RWPE1 (cell line): ENCODE measurements around the gene PKD1.

Experiments used
- CTCF ChIA-PET: fragments of 350-600 bp; sonication (Branson Sonifier 250); formaldehyde crosslinking; extraction: SDS; loops from one replicate; lab custom pipeline; 2021; lab: Yijun Ruan, JAX
- POLR2A ChIA-PET: fragments of 400-600 bp; formaldehyde crosslinking; extraction: SDS; loops from one replicate; lab custom pipeline; 2020; ENCODE audit warnings: antibody characterized with exemption; ENCODE audit not compliant: low non-redundant PET; lab: Yijun Ruan, JAX
- DNase-seq: peaks from one replicate; pipeline ENCODE4 v3.0.0; 2012; ENCODE audit warnings: low spot score
- H3K27ac ChIP-seq: fragments of 450-650 bp; 2 replicates; pipeline ENCODE4 v1.5.1; 2017
- CTCF ChIP-seq: fragments of 450-650 bp; conservative IDR thresholded peaks from 2 replicates; pipeline ENCODE4 v1.5.1; 2017; ENCODE audit warnings: low read depth, mild to moderate bottlenecking

The PKD1 gene

GRCh38 chr16:2046893-2047329 is 88.8 kb downstream of the PKD1 start:
- no peak for DNase-seq
- H3K27ac ChIP-seq = peak overlapping the region; percentile 79
- CTCF ChIA-PET = interaction anchor here (0.6 to 1.5 kb wide), 4 partner anchors 11 to 94 kb away, joined by 3 to 7 read pairs (median 4); no protein-coding TSS in a partner anchor
- TF ChIP-seq CTCF = no peak
- POLR2A ChIA-PET = interaction anchor here (1.1 kb wide), 1 partner anchor 82 kb away, joined by 3 read pairs; the partner anchor contains the start of gene RPS2

DNA sequence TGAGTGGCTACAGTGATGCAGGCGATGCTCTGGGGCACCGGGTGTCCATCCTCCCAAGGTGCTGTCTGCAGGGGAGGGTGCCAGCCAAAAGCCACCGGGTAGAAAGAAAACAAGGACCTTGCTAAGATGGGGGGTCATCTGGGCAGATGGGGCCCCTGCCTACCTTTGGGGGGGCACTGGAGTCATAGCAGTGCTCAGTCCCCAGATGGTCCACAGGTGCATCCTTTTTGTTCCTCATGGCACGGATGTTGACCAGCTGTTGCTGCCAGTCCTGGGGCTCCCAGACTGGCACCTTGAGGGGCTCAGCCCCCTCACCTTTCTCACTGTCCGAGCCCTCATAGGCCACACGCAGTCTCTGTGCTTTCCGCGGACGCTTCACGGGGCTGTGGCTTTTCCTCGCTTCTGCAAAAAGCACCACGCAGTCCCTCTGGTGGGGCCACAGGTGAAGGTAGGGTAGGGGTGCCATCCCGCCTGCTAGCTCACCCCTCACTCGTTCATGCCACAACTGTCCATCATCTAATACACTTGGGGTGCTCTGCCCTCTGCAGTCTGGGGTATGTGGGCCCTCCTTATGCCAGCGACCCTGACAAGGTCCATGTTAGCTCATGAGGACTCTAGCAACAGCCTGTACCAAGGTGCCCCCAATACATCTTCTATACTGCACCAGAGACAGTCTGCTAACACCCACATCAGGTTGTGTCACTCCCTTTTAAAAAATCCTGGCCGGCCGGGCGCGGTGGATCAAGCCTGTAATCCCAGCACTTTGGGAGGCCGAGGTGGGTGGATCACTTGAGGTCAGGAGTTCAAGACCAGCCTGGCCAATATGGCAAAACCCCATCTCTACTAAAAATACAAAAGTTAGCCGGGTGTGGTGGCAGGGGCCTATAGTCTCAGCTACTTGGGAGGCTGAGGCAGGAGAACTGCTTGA is 89.5 kb downstream of the PKD1 start:
- POLR2A ChIA-PET = interaction anchor here (1.1 kb wide), 1 partner anchor 81 kb away, joined by 3 read pairs; the partner anchor contains the start of gene RPS2
- peak overlapping the region; percentile 79 for H3K27ac ChIP-seq
- TF ChIP-seq CTCF = no peak
- DNase-seq = no peak
- CTCF ChIA-PET = interaction anchor here (0.6 kb wide), 1 partner anchor 24 kb away, joined by 4 read pairs; no protein-coding TSS in a partner anchor

- ChIA-PET POLR2A (interaction anchor here (0.6 to 0.7 kb wide), 2 partner anchors 12 to 48 kb away, joined by 3 read pairs; no protein-coding TSS in a partner anchor), CTCF (no interaction called here)
- no peak for TF ChIP-seq CTCF
- H3K27ac ChIP-seq = peak overlapping the region; percentile 22; the same call in 1 of the 2 replicates
- DNase-seq = no peak
Observed at GRCh38 chr16:2044541-2044940, 91.2 kb downstream of the PKD1 start.

- CTCF ChIA-PET = no interaction called here
- POLR2A ChIA-PET = no interaction called here
- no peak for TF ChIP-seq CTCF
- H3K27ac ChIP-seq = peak overlapping the region; percentile 22
- DNase-seq = no peak
Observed at GRCh38 chr16:2043667-2044451, 91.8 kb downstream of the PKD1 start.

DNA sequence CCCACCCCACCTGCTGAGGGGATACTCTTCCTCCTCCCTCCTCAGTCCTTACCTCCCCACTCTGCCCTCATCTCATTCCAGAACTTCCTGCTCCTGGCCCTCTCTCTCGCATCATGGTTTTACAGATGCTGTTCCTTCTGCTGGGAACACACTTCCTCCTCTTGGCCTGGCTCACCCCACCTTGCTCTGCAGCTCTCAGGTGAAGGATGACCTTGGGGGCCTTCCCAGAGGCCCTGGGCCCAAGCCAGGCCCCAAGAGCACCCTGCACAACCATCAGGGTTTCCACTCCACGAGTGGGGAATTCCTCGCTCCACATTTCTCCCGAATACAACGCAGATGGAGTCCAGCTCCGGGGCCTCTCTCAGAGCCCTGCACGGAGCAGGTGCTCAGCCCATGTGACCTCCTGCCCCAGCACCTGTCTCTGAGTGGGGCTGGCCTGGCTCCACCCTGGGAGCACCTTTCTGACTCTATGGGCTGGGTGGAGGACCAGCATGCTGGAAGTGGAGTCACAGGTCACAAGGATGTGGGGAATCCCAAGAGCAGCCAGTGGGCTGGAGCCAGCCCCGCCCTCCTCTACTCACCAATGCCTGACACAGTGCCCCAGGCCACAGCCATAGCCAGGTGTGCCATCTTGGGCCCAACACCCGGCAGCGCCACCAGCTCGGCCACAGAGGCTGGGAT is 92.6 kb downstream of the PKD1 start:
- POLR2A ChIA-PET = no interaction called here
- DNase-seq = no peak
- H3K27ac ChIP-seq = peak overlapping the region; percentile 22
- CTCF ChIA-PET = no interaction called here
- no peak for TF ChIP-seq CTCF
